Prostate gland (tissue), 2 donors: ENCODE data around the gene SCRN2.

ENCODE experiments used
- POLR2A ChIP-seq: fragments of 450-650 bp; IDR thresholded peaks from one replicate; pipeline ENCODE4 v1.6.1; 2016; ENCODE audit warnings: antibody characterized with exemption, mild to moderate bottlenecking
- TF ChIP-seq, protein P1 (sequence below), 4 experiments: fragments of 200-600 bp in 2 of 4; fragments of 450-650 bp in 2 of 4; sonication (generic) in 2 of 4; IDR thresholded peaks; 1 replicate in 3 of 4; 2 replicates in 1 of 4; pipeline ENCODE4 v1.5.1; 2016 to 2019; ENCODE audit warnings: antibody characterized with exemption in 4 of 4, mild to moderate bottlenecking in 2 of 4, moderate library complexity in 2 of 4

GRCh38 chr17:47791025-47791424 is 50.0 kb downstream of the SCRN2 start:
- TF ChIP-seq, protein P1, sequence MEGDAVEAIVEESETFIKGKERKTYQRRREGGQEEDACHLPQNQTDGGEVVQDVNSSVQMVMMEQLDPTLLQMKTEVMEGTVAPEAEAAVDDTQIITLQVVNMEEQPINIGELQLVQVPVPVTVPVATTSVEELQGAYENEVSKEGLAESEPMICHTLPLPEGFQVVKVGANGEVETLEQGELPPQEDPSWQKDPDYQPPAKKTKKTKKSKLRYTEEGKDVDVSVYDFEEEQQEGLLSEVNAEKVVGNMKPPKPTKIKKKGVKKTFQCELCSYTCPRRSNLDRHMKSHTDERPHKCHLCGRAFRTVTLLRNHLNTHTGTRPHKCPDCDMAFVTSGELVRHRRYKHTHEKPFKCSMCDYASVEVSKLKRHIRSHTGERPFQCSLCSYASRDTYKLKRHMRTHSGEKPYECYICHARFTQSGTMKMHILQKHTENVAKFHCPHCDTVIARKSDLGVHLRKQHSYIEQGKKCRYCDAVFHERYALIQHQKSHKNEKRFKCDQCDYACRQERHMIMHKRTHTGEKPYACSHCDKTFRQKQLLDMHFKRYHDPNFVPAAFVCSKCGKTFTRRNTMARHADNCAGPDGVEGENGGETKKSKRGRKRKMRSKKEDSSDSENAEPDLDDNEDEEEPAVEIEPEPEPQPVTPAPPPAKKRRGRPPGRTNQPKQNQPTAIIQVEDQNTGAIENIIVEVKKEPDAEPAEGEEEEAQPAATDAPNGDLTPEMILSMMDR (IDR thresholded peaks at IDR 0.05): no peak
- no peak for TF ChIP-seq POLR2A
